Astrocyte of the hippocampus (primary cell): ENCODE results near the gene RPGRIP1L.
A peak's percentile ranks its signal among the peaks of the same experiment; 100 is the strongest.
"Not testable (repeated sequence)": the region's sequence is repeated elsewhere in the genome, so short reads cannot be mapped to it uniquely, and the experiment has no call there.

Experiments
- DNase-seq: peaks from one replicate; pipeline ENCODE4 v3.0.0; 2011; ENCODE audit warnings: low read depth, low spot score

Gene RPGRIP1L

GRCh38 chr16:53712065-53712464 is 8.4 kb upstream of the RPGRIP1L start:
- DNase-seq, result no peak

- DNase-seq, result no peak
Observed at GRCh38 chr16:53711390-53711789, 7.7 kb upstream of the RPGRIP1L start.

- no peak for DNase-seq
Observed at GRCh38 chr16:53708490-53708889, 4.8 kb upstream of the RPGRIP1L start.

- no peak for DNase-seq
Observed at GRCh38 chr16:53707671-53708070, 4.0 kb upstream of the RPGRIP1L start.

GRCh38 chr16:53704445-53704813 is 770 bp upstream of the RPGRIP1L start:
- peak; percentile 10 for DNase-seq

- DNase-seq, result not testable (repeated sequence)
Observed at GRCh38 chr16:53698271-53698670, 5.4 kb downstream of the RPGRIP1L start.

GRCh38 chr16:53695070-53695469 is 8.6 kb downstream of the RPGRIP1L start:
- DNase-seq, result peak; percentile 87

GRCh38 chr16:53693320-53693719 is 10.3 kb downstream of the RPGRIP1L start:
- DNase-seq, result no peak

- DNase-seq, result no peak
Observed at GRCh38 chr16:53692146-53692545, 11.5 kb downstream of the RPGRIP1L start.

- DNase-seq, result no peak
Observed at GRCh38 chr16:53690771-53691170, 12.9 kb downstream of the RPGRIP1L start.

- DNase-seq, result no peak
Observed at GRCh38 chr16:53689636-53690035, 14.0 kb downstream of the RPGRIP1L start.

GRCh38 chr16:53686710-53687109 is 16.9 kb downstream of the RPGRIP1L start:
- no peak for DNase-seq

- DNase-seq, result not testable (repeated sequence)
Observed at GRCh38 chr16:53685334-53685733, 18.3 kb downstream of the RPGRIP1L start.

- DNase-seq, result no peak
Observed at GRCh38 chr16:53681354-53681753, 22.3 kb downstream of the RPGRIP1L start.

GRCh38 chr16:53680756-53681155 is 22.9 kb downstream of the RPGRIP1L start:
- DNase-seq, result no peak

GRCh38 chr16:53678756-53679343 is 24.8 kb downstream of the RPGRIP1L start:
- no peak for DNase-seq

GRCh38 chr16:53678155-53678554 is 25.5 kb downstream of the RPGRIP1L start:
- no peak for DNase-seq

GRCh38 chr16:53673189-53673588 is 30.5 kb downstream of the RPGRIP1L start:
- DNase-seq, result peak; percentile 46

- no peak for DNase-seq
Observed at GRCh38 chr16:53672461-53672860, 31.2 kb downstream of the RPGRIP1L start.

- DNase-seq, result no peak
Observed at GRCh38 chr16:53668869-53669268, 34.8 kb downstream of the RPGRIP1L start.

- DNase-seq, result peak; percentile 15
Observed at GRCh38 chr16:53666786-53667415, 36.8 kb downstream of the RPGRIP1L start.

- peak; percentile 91 for DNase-seq
Observed at GRCh38 chr16:53664724-53665345, 38.8 kb downstream of the RPGRIP1L start.

GRCh38 chr16:53662072-53662471 is 41.6 kb downstream of the RPGRIP1L start:
- DNase-seq, result no peak
